Loucy (cell line): ENCODE results near the gene GNAI1.

ENCODE experiments used
- CTCF ChIP-seq: fragments of 200-600 bp; sonication (generic); conservative IDR thresholded peaks from 2 replicates; pipeline ENCODE4 v1.5.1; 2014; ENCODE audit warnings: mild to moderate bottlenecking, antibody characterized with exemption, low read length
- EZH2phosphoT487 ChIP-seq: fragments of 200-600 bp; IDR thresholded peaks from 2 replicates; pipeline ENCODE4 v1.6.1; 2018; ENCODE audit warnings: antibody characterized with exemption, mild to moderate bottlenecking, moderate library complexity, borderline replicate concordance

DNA sequence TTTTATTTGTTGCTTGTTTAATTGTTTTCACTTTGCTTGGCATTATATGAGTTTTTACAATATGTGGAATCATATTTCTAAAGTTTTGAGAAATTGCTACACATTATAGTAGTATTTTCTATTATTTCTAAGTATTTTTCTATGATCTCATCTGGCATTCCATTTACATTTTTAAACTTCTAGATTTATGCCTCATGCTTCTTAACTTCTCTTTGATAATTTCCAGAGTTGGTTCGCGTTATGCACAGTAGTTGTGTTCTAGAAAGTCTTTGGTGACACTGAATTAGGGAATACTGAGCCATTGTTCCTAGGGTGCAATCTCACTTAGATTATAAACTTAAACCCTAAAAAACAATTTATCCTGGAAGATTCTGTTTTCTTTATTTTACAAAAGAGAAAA lies 129.2 kb downstream of the GNAI1 start:
- TF ChIP-seq CTCF (no peak), EZH2phosphoT487 (no peak)
